ENCODE results near the gene USP43. TPM values are rescaled to one million over a fixed set of nuclear protein-coding genes. Genes with fewer than 3 reads are reported as not detected.
"Not testable (repeated sequence)": the region's sequence is repeated elsewhere in the genome, so short reads cannot be mapped to it uniquely, and the experiment has no call there.

The USP43 gene
- polyA plus RNA-seq, 1 donor from 2014 or later = 0.53 TPM

DNA sequence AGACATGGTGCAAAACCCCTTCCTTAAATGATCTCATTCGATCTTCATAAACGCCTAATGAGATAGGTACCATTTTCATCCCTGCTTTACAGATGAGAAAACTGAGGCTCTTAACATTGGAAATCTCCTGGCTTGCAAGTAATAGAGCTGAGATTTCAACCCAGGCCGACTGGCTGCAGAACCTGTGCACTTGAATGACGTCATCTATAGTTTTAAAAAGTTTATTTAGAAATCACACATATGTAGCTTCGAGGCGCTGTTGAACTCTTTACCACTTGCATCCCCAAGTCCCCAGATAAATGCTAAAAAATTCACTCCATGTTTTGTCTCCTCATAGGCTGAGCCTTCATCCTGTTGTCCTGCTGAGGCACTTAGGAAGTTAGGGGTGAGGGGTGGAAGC, 38.9 kb upstream of the USP43 start:
- H3K9me3 ChIP-seq (ENCODE audit: low read length) = no peaks in the 10 kb centered on the region
- no peaks in the 10 kb centered on the region for H3F3A ChIP-seq (ENCODE audit: insufficient read depth, low read length, poor library complexity, severe bottlenecking)
- no peak overlapping the region for H3K9ac ChIP-seq (ENCODE audit: low read length)
- no peaks in the 10 kb centered on the region for H3K9me2 ChIP-seq (ENCODE audit: insufficient read depth, low read length)
- H2AFZ ChIP-seq (ENCODE audit: low read depth, low read length) = no peak overlapping the region
- no peaks in the 10 kb centered on the region for H3K36me3 ChIP-seq (ENCODE audit: insufficient read depth, low read length)
- no peak overlapping the region for H3K4me2 ChIP-seq (ENCODE audit: low read length)
- no peaks in the 10 kb centered on the region for H4K20me1 ChIP-seq (ENCODE audit: insufficient read depth)
- no peak overlapping the region for H3K4me3 ChIP-seq (ENCODE audit: low read length)
- no peaks in the 10 kb centered on the region for H3K79me2 ChIP-seq (replicated peaks; ENCODE audit: insufficient read depth, low read length)
- TF ChIP-seq MXI1 (conservative IDR thresholded peaks at IDR 0.05; ENCODE audit: poor library complexity, severe bottlenecking) (no peak), TAF1 (IDR thresholded peaks at IDR 0.05; ENCODE audit: low read depth) (no peak), EZH2 (IDR thresholded peaks at IDR 0.05; ENCODE audit: borderline replicate concordance, insufficient read depth, low read length, poor library complexity, severe bottlenecking) (no peak), EP300 (conservative IDR thresholded peaks at IDR 0.05; ENCODE audit: poor library complexity, severe bottlenecking) (no peak), SMC3 (conservative IDR thresholded peaks at IDR 0.05; ENCODE audit: poor library complexity) (no peak)
- no peaks in the 10 kb centered on the region for H3K27me3 ChIP-seq (ENCODE audit: insufficient read depth, low read depth, low read length)
- H3K27ac ChIP-seq (ENCODE audit: low read length) = no peak overlapping the region

DNA sequence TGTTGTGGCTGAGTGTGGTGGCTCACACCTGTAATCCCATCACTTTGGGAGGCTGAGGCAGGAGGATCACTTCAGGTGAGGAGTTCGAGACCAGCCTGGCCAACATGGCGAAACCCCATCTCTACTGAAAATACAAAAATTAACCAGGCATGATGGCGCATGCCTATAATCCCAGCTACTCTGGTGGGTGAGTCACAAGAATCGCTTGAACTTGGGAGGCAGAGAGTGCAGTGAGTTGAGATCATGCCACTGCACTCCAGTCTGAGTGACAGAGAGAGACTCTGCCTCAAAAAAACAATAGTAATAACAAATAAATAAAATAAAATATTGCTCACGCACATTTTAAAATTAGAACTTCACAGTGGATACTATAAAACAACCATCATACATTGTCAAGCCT, 38.3 kb upstream of the USP43 start:
- H2AFZ ChIP-seq (ENCODE audit: low read depth, low read length); H4K20me1 ChIP-seq (ENCODE audit: insufficient read depth); H3K9me2 ChIP-seq (ENCODE audit: insufficient read depth, low read length); H3K27ac ChIP-seq (ENCODE audit: low read length); H3K79me2 ChIP-seq (replicated peaks; ENCODE audit: insufficient read depth, low read length); H3K36me3 ChIP-seq (ENCODE audit: insufficient read depth, low read length); H3F3A ChIP-seq (ENCODE audit: insufficient read depth, low read length, poor library complexity, severe bottlenecking); H3K4me3 ChIP-seq (ENCODE audit: low read length); H3K9me3 ChIP-seq (ENCODE audit: low read length); H3K4me2 ChIP-seq (ENCODE audit: low read length); H3K9ac ChIP-seq (ENCODE audit: low read length); H3K27me3 ChIP-seq (ENCODE audit: insufficient read depth, low read depth, low read length): not testable (repeated sequence)

DNA sequence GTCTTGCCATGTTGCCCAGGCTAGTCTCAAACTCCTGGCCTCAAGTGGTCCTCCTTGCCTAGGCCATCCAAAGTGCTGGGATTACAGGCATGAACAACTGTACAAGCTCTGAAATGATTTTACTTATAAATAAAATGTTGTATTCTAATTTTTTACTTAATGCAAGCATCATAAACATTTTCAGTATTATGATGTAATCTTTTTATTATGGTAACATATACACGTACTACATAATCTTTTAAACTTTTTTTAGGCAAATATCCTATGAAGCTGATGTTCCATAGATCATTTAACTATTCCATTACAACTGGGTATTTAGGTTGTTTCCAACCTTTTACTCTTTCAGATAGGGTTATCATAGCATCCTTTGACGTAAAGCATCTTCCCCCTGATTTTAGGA, 33.8 kb upstream of the USP43 start:
- Histone ChIP-seq H3K9me3 (ENCODE audit: low read length) (no peaks in the 10 kb centered on the region), H3K9me2 (ENCODE audit: insufficient read depth, low read length) (no peaks in the 10 kb centered on the region), H3K9ac (ENCODE audit: low read length) (no peak overlapping the region), H3K79me2 (replicated peaks; ENCODE audit: insufficient read depth, low read length) (no peaks in the 10 kb centered on the region), H3K36me3 (ENCODE audit: insufficient read depth, low read length) (no peaks in the 10 kb centered on the region), H3F3A (ENCODE audit: insufficient read depth, low read length, poor library complexity, severe bottlenecking) (no peaks in the 10 kb centered on the region), H3K4me3 (ENCODE audit: low read length) (no peak overlapping the region), H3K27me3 (ENCODE audit: insufficient read depth, low read depth, low read length) (no peaks in the 10 kb centered on the region), H2AFZ (ENCODE audit: low read depth, low read length) (no peak overlapping the region), H4K20me1 (ENCODE audit: insufficient read depth) (no peaks in the 10 kb centered on the region), H3K4me2 (ENCODE audit: low read length) (no peak overlapping the region), H3K27ac (ENCODE audit: low read length) (no peak overlapping the region)
- TF ChIP-seq RAD21 (conservative IDR thresholded peaks at IDR 0.05) (no peak), SMC3 (conservative IDR thresholded peaks at IDR 0.05; ENCODE audit: poor library complexity) (no peak)
- TF ChIP-seq, protein P1, sequence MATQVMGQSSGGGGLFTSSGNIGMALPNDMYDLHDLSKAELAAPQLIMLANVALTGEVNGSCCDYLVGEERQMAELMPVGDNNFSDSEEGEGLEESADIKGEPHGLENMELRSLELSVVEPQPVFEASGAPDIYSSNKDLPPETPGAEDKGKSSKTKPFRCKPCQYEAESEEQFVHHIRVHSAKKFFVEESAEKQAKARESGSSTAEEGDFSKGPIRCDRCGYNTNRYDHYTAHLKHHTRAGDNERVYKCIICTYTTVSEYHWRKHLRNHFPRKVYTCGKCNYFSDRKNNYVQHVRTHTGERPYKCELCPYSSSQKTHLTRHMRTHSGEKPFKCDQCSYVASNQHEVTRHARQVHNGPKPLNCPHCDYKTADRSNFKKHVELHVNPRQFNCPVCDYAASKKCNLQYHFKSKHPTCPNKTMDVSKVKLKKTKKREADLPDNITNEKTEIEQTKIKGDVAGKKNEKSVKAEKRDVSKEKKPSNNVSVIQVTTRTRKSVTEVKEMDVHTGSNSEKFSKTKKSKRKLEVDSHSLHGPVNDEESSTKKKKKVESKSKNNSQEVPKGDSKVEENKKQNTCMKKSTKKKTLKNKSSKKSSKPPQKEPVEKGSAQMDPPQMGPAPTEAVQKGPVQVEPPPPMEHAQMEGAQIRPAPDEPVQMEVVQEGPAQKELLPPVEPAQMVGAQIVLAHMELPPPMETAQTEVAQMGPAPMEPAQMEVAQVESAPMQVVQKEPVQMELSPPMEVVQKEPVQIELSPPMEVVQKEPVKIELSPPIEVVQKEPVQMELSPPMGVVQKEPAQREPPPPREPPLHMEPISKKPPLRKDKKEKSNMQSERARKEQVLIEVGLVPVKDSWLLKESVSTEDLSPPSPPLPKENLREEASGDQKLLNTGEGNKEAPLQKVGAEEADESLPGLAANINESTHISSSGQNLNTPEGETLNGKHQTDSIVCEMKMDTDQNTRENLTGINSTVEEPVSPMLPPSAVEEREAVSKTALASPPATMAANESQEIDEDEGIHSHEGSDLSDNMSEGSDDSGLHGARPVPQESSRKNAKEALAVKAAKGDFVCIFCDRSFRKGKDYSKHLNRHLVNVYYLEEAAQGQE (IDR thresholded peaks at IDR 0.05; ENCODE audit: borderline replicate concordance) = no peak
